Astrocyte of the cerebellum (primary cell): Measurements from ENCODE around the gene NTNG1.
"Not testable (repeated sequence)": the region's sequence is repeated elsewhere in the genome, so short reads cannot be mapped to it uniquely, and the experiment has no call there.

Experiments used
- DNase-seq: peaks from one replicate; pipeline ENCODE4 v3.0.0-alpha.2; 2011; ENCODE audit warnings: low read depth
- H3K4me3 ChIP-seq: 2 replicates; pipeline ENCODE4 v1.5.1; 2011; ENCODE audit warnings: mild to moderate bottlenecking, low read depth, low read length, moderate library complexity
- in situ Hi-C: cut with HindIII; loops from 2 replicates; pipeline ENCODE4 v1.10.0; 2017; ENCODE audit warnings: low sequenced_read_pairs
- TF ChIP-seq, protein P1 (sequence below): IDR thresholded peaks from 2 replicates; pipeline ENCODE4 v1.5.1; 2012; ENCODE audit warnings: low read length, low read depth, moderate library complexity, mild to moderate bottlenecking; ENCODE audit errors: missing control alignments

NTNG1 gene

DNA sequence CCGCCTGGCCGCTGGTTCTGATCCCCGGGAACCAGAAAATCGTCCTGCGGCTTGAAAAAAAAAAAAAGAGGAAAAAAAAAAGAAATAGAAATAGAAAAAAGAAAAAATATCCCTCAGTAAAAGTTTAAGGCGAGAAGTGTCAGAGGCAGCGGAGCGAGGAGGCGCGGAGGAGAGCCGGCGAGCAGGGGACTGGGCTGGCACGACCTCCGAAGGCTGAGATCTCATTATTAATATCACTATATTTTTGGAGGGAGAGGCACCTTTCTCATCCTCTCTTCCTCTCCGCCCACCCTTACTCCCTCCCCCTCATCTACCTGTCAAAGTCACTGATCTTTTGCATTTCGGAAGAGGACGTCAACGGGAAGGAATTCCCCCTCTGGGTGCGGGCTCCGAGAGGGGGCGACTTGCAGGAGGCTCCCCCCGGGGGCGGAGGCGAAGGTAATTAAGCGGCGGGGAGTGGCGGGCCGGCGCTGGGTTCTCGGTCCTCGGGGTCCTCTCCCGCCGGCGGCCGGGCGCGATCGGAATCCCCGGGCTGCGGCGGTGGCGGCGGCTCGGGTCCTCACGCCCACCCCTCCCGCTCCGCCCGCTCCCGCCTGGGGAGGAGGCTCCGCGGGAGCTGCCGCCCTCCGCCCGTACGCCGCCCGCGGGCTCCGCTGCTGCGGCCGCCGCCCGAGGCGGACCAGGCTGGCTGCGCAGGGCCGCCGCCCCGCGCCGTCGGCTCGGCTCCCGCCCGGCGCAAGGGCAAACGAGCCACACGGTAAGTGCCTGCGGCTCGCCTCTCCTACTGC is at the start of gene NTNG1:
TSS of gene NTNG1 (plus strand) at position 337 of the 788 bp plus-strand sequence.
- TF ChIP-seq, protein P1, sequence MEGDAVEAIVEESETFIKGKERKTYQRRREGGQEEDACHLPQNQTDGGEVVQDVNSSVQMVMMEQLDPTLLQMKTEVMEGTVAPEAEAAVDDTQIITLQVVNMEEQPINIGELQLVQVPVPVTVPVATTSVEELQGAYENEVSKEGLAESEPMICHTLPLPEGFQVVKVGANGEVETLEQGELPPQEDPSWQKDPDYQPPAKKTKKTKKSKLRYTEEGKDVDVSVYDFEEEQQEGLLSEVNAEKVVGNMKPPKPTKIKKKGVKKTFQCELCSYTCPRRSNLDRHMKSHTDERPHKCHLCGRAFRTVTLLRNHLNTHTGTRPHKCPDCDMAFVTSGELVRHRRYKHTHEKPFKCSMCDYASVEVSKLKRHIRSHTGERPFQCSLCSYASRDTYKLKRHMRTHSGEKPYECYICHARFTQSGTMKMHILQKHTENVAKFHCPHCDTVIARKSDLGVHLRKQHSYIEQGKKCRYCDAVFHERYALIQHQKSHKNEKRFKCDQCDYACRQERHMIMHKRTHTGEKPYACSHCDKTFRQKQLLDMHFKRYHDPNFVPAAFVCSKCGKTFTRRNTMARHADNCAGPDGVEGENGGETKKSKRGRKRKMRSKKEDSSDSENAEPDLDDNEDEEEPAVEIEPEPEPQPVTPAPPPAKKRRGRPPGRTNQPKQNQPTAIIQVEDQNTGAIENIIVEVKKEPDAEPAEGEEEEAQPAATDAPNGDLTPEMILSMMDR = no peak
- no peak for DNase-seq
- H3K4me3 ChIP-seq = peak within 1 kb of the TSS; percentile 63
- in situ Hi-C loops = no loop called here

DNA sequence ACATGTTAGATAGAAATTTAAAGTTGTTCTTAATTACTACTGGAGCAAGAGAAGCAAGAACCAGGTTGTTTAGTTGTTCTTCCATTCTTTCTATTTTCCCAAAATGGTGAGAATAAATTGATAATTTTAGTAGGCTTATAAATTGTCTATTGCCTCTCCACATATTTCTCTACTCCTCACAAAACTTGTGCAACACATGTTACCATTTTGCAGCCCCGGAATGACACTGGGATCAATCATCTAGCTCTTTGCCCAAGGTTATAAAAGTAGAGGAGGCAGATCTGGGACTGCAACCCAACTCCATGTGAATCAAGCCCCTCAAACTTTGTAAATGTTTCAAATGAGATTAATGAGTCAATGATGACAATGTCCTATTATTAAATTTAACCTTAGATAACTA is 49.4 kb upstream of the NTNG1 start:
- H3K4me3 ChIP-seq = no peak overlapping the region
- DNase-seq = no peak
- in situ Hi-C loops = no loop called here
- TF ChIP-seq, protein P1 = no peak

DNA sequence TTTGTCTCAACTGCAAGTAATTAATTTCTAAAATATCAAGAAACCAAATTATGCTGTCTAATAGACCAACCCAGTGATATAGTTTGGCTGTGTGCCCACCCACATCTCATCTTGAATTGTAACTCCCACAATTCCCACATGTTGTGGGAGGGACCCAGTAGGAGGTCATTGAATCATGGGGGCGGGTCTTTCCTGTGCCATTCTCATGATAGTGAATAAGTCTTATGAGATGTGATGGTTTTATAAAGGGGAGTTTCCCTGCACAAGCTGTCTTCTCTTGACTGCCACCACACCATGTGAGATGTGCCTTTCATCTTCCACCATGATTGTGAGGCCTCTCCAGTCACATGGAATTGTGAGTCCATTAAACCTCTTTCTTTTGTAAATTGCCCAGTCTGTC is 47.4 kb upstream of the NTNG1 start:
- DNase-seq, H3K4me3 ChIP-seq, in situ Hi-C loops: not testable (repeated sequence)

DNA sequence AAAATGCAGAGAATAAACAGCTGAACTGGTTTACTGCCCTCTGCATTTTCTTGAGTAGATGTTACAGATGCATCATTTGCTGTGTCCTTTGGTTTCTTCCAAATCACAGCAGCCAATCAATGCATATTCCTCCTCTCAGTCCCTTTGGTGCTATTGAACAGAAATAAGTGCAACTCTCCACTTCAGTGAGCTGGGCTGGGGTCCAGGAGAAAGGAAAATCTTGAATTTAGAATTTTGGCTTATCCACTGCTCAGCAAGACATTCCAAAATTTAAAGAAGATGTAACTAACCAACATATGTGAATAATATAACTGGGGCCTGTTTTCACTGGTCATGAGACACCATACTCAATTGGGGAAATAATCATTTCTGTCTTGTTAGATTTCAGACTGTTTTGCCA is 45.2 kb upstream of the NTNG1 start:
- no peak for DNase-seq
- TF ChIP-seq, protein P1 = no peak
- in situ Hi-C loops = no loop called here
- H3K4me3 ChIP-seq = no peak overlapping the region

DNA sequence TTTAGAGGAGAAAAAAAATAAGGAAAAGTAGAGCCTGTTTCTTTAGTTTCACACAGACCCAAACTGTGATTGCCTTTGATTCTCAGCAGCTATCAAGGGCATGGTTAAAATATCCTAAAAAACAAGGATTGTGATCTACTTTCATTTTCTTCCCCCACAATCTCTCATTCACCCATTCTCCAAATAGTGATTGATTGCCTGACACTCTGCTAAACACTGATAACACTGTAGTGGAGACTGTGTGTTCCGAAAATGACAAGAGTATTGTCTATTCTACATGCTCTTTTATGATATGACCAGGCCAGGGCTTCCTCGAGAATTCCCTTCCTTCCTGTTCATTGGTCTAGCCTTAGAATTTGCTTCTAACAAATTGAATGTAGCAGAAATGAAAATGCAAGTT is 44.1 kb upstream of the NTNG1 start:
- no peak overlapping the region for H3K4me3 ChIP-seq
- TF ChIP-seq, protein P1 = no peak
- in situ Hi-C loops = no loop called here
- no peak for DNase-seq

DNA sequence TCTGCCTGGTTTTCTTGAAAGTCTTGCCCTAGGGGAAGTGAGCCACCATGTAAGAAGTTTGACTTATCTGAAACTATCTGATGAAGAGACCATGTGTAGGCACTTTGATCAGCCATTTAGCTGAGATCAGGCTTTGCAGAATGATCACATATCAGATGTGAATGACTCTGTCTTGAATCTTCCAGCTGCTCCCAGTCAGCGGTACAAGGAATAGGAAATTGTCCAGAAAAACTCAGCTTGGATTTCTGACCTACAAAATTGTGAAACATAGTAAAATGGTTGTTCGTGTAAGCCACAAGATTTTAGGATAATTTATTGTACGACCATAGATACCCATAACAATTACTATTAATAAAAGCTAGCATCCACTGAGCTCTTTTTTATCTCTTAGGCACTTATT is 41.9 kb upstream of the NTNG1 start:
- in situ Hi-C loops = no loop called here
- no peak overlapping the region for H3K4me3 ChIP-seq
- TF ChIP-seq, protein P1 = no peak
- no peak for DNase-seq

DNA sequence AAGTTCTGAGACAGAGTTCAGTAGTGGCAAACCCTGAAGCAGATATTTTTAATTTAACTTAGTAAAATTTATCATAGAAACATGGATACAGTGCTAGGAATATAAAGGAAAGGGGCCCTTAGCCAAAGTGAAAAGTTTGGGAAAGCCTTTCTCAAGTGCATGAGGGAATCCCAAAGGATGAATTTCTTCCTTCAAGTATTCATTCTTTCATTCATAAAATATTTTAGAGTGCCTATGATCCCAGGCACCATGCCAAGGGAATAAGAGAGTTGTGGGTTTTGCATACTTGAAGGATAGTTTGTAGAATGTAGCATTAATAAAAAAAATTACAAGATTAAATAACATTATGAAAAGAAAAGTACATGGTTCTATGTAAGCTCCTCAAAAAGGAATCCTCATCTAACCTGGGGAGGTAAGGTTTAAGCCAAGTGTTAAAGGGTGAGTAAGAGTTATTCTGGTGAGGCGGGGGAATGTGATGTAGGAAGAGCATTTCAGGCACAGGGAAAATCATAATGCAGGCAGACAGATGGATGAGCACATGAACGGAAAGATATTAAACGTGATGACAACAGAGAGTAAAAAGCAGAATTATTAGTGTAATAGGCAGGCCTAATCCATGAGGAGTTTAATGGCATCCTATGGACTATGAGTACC is 40.4 kb upstream of the NTNG1 start:
- DNase-seq = no peak
- H3K4me3 ChIP-seq = no peak overlapping the region
- TF ChIP-seq, protein P1 = no peak
- in situ Hi-C loops = no loop called here
